SK-N-SH (cell line): Measurements from ENCODE around the gene PLEKHG5. TPM values are rescaled to one million over a fixed set of nuclear protein-coding genes. Genes with fewer than 3 reads are reported as not detected.

Experiments
- CTCF ChIA-PET: fragments of 300-600, 350-600 bp; formaldehyde crosslinking; extraction: SDS; loops from one replicate; lab custom pipeline; 2021; lab: Yijun Ruan, JAX
- POLR2A ChIA-PET: fragments of 350-600 bp; sonication (Branson Sonifier 250); formaldehyde crosslinking; extraction: SDS; loops from one replicate; lab custom pipeline; 2020; ENCODE audit warnings: antibody characterized with exemption, inconsistent platforms; lab: Yijun Ruan, JAX
- DNase-seq: peaks from one replicate; pipeline ENCODE4 v3.0.0; 2012
- H2AFZ ChIP-seq: fragments of 200-600 bp; sonication (generic); 2 replicates; pipeline ENCODE4 v1.8.1; 2016; ENCODE audit warnings: antibody characterized with exemption, mild to moderate bottlenecking, low read depth
- H3F3A ChIP-seq: fragments of 200-600 bp; sonication (generic); replicated peaks from 2 replicates; pipeline ENCODE3; 2016; ENCODE audit warnings: antibody characterized with exemption, mild to moderate bottlenecking; ENCODE audit not compliant: insufficient read depth
- H3K27ac ChIP-seq, 2 experiments: fragments of 200-500 bp in 1 of 2; fragments of 200-600 bp in 1 of 2; sonication (Bioruptor generic) in 1 of 2; sonication (generic), shearing (Covaris generic) in 1 of 2; 2 replicates each; pipeline versions ENCODE4 v1.5.1 to v1.6.1; 2014 to 2016; ENCODE audit warnings: low read depth in 2 of 2, inconsistent platforms in 1 of 2, low read length in 1 of 2, mild to moderate bottlenecking in 1 of 2, mixed read lengths in 1 of 2
- H3K27me3 ChIP-seq: fragments of 200-600 bp; sonication (generic), shearing (Covaris generic); 2 replicates; pipeline ENCODE4 v1.6.1; 2016; ENCODE audit warnings: mixed run types; ENCODE audit not compliant: insufficient read depth
- H3K36me3 ChIP-seq, 2 experiments: fragments of 200-500 bp in 1 of 2; fragments of 200-600 bp in 1 of 2; sonication (Bioruptor generic) in 1 of 2; sonication (generic) in 1 of 2; replicated peaks in 1 of 2; 2 replicates each; pipeline versions ENCODE3 to v1.5.1; 2014 to 2016; ENCODE audit warnings: low read length in 1 of 2, mild to moderate bottlenecking in 1 of 2; ENCODE audit not compliant: insufficient read depth in 2 of 2, control insufficient read depth in 1 of 2
- H3K4me1 ChIP-seq, 2 experiments: fragments of 200-500 bp in 1 of 2; fragments of 200-600 bp in 1 of 2; sonication (Bioruptor generic) in 1 of 2; sonication (generic), shearing (Covaris generic) in 1 of 2; 2 replicates each; pipeline versions ENCODE4 v1.5.1 to v1.6.1; 2014 to 2016; ENCODE audit warnings: low read depth in 1 of 2, low read length in 1 of 2, mixed run types in 1 of 2; ENCODE audit not compliant: insufficient read depth in 2 of 2, control insufficient read depth in 1 of 2
- H3K4me2 ChIP-seq: fragments of 200-600 bp; sonication (generic), shearing (Covaris generic); 2 replicates; pipeline ENCODE4 v1.6.1; 2017; ENCODE audit warnings: mixed run types
- H3K4me3 ChIP-seq, 2 experiments: fragments of 200-500 bp in 1 of 2; fragments of 200-600 bp in 1 of 2; sonication (Bioruptor generic) in 1 of 2; sonication (generic), shearing (Covaris generic) in 1 of 2; 2 replicates each; pipeline versions ENCODE4 v1.5.1 to v1.8.1; 2014 to 2016; ENCODE audit warnings: low read depth in 2 of 2, inconsistent platforms in 1 of 2, low read length in 1 of 2, mild to moderate bottlenecking in 1 of 2, mixed read lengths in 1 of 2, moderate library complexity in 1 of 2
- H3K79me2 ChIP-seq: fragments of 200-600 bp; sonication (generic); 2 replicates; pipeline ENCODE4 v1.8.1; 2017; ENCODE audit warnings: mild to moderate bottlenecking; ENCODE audit not compliant: insufficient read depth
- H3K9ac ChIP-seq: fragments of 200-600 bp; sonication (generic); 2 replicates; pipeline ENCODE4 v1.6.1; 2017; ENCODE audit warnings: mixed run types
- H3K9me2 ChIP-seq: fragments of 200-600 bp; sonication (generic); 2 replicates; pipeline ENCODE4 v1.6.1; 2017; ENCODE audit warnings: mixed run types
- H3K9me3 ChIP-seq: fragments of 200-600 bp; sonication (generic); 2 replicates; pipeline ENCODE4 v1.6.1; 2017; ENCODE audit warnings: mixed run types, mild to moderate bottlenecking, moderate library complexity
- H4K20me1 ChIP-seq: fragments of 200-600 bp; sonication (generic); 2 replicates; pipeline ENCODE4 v1.6.1; 2017; ENCODE audit warnings: mild to moderate bottlenecking, mixed run types; ENCODE audit not compliant: insufficient read depth
- CTCF ChIP-seq: fragments of 200-600 bp; sonication (generic); IDR thresholded peaks from 2 replicates; pipeline ENCODE4 v1.6.1; 2017; ENCODE audit warnings: antibody characterized with exemption, mild to moderate bottlenecking, moderate library complexity
- EP300 ChIP-seq, 2 experiments: IDR thresholded peaks; 2 replicates each; pipeline versions ENCODE4 v1.4.0 to v1.6.1; 2012; ENCODE audit warnings: borderline replicate concordance in 1 of 2, low read depth in 1 of 2, low read length in 1 of 2
- EZH2phosphoT487 ChIP-seq: fragments of 200-600 bp; sonication (generic); IDR thresholded peaks from 2 replicates; pipeline ENCODE4 v1.6.1; 2017; ENCODE audit warnings: low read depth, mixed run types, mild to moderate bottlenecking, antibody characterized with exemption, moderate library complexity, borderline replicate concordance
- FOSL2 ChIP-seq: IDR thresholded peaks from 2 replicates; pipeline ENCODE4 v1.4.0; 2012; ENCODE audit warnings: low read depth, mild to moderate bottlenecking, moderate library complexity, borderline replicate concordance
- FOXJ3 ChIP-seq: sonication (generic); formaldehyde crosslinking; IDR thresholded peaks from 2 replicates; pipeline ENCODE4 v1.5.1; 2020; ENCODE audit warnings: mild to moderate bottlenecking, missing genetic modification reagents
- FOXM1 ChIP-seq: IDR thresholded peaks from 2 replicates; pipeline ENCODE4 v1.4.0; 2012; ENCODE audit warnings: low read depth, mild to moderate bottlenecking
- IRF3 ChIP-seq: fragments of 150-350 bp; IDR thresholded peaks from 2 replicates; pipeline ENCODE4 v1.6.1; 2016; ENCODE audit warnings: mild to moderate bottlenecking, low read depth, low read length
- MEF2A ChIP-seq: IDR thresholded peaks from 2 replicates; pipeline ENCODE4 v1.4.0; 2012; ENCODE audit warnings: low read depth, borderline replicate concordance
- MXI1 ChIP-seq: IDR thresholded peaks from 2 replicates; pipeline ENCODE4 v1.6.1; 2012; ENCODE audit warnings: mild to moderate bottlenecking, low read depth, low read length, improper control_type of control experiment
- NFIC ChIP-seq: IDR thresholded peaks from 2 replicates; pipeline ENCODE4 v1.4.0; 2012; ENCODE audit warnings: borderline replicate concordance
- NRF1 ChIP-seq: IDR thresholded peaks from 2 replicates; pipeline ENCODE4 v1.6.1; 2012; ENCODE audit warnings: low read depth, mild to moderate bottlenecking, low read length
- PBX3 ChIP-seq: IDR thresholded peaks from 2 replicates; pipeline ENCODE4; 2012
- RAD21 ChIP-seq: IDR thresholded peaks from 2 replicates; pipeline ENCODE4 v1.6.1; 2012; ENCODE audit warnings: mild to moderate bottlenecking, low read length
- RFX5 ChIP-seq: IDR thresholded peaks from 2 replicates; pipeline ENCODE4 v1.6.1; 2012; ENCODE audit warnings: mild to moderate bottlenecking, improper control_type of control experiment, low read length
- RXRA ChIP-seq: IDR thresholded peaks from 2 replicates; pipeline ENCODE4 v1.4.0; 2012; ENCODE audit warnings: low read depth, mild to moderate bottlenecking, borderline replicate concordance
- SIN3A ChIP-seq: IDR thresholded peaks from 2 replicates; pipeline ENCODE4 v1.6.1; 2012; ENCODE audit warnings: low read depth, mild to moderate bottlenecking, low read length, moderate library complexity, borderline replicate concordance
- TCF12 ChIP-seq: IDR thresholded peaks from 2 replicates; pipeline ENCODE4 v1.4.0; 2012
- TEAD4 ChIP-seq: IDR thresholded peaks from 2 replicates; pipeline ENCODE4 v1.4.0; 2012; ENCODE audit warnings: mild to moderate bottlenecking, borderline replicate concordance; ENCODE audit not compliant: insufficient read depth
- USF1 ChIP-seq: IDR thresholded peaks from 2 replicates; pipeline ENCODE4 v1.4.0; 2012; ENCODE audit warnings: low read depth, borderline replicate concordance
- WGBS: methylation state at CpG from one replicate; pipeline ENCODE4 v1.1.6; 2017; ENCODE audit warnings: low lambda C conversion rate; 5-methylcytosine and 5-hydroxymethylcytosine counted together
- polyA plus RNA-seq, 3 experiments: library from polyadenylated mRNA; depleted of rRNA; stranded (reverse); fragments of >200 nt; gene quantifications; 2 replicates each; pipeline ENCODE4 v1.2.3, GENCODE V29; 2012

The PLEKHG5 gene
- polyA plus RNA-seq, 1 of the 3 experiments (the other 2 are of a cell fraction) = 14.9 TPM

GRCh38 chr1:6463120-6463412, 28.4 kb downstream of the PLEKHG5 start:
- Histone ChIP-seq H3K4me3 (no peak overlapping the region), H3K4me2 (no peak overlapping the region), H3K4me1 (no peaks in the 10 kb centered on the region), H2AFZ (no peak overlapping the region), H3K9me2 (no peaks in the 10 kb centered on the region), H3K9ac (no peak overlapping the region), H3K36me3 (peaks cover 0 to 18% of the 10 kb centered on the region in 2 experiments), H3K9me3 (no peaks in the 10 kb centered on the region), H3F3A (no peaks in the 10 kb centered on the region), H3K27me3 (no peaks in the 10 kb centered on the region), H4K20me1 (no peaks in the 10 kb centered on the region), H3K79me2 (no peaks in the 10 kb centered on the region), H3K27ac (no peak overlapping the region)
- TF ChIP-seq FOXJ3 (CRISPR knock-in tag) (no peak), RAD21 (no peak), NRF1 (no peak), MEF2A (no peak), MXI1 (no peak), RXRA (no peak), FOSL2 (no peak), EP300 (IDR thresholded peaks at IDR 0.05; ENCODE audit: borderline replicate concordance in 1 of 2, low read depth in 1 of 2, low read length in 1 of 2) (no peak), SIN3A (no peak), FOXM1 (no peak), TEAD4 (no peak), NFIC (no peak), CTCF (no peak), RFX5 (no peak)
- CTCF ChIA-PET = interaction anchor here (0.8 to 2.0 kb wide), 7 partner anchors 9 to 91 kb away, joined by 3 to 7 read pairs (median 4); partner anchors contain the start of gene NOL9
- 100% methylated on average over 1 of the region's 1 CpG for WGBS
- POLR2A ChIA-PET = no interaction called here
- no peak for DNase-seq

- peaks cover 0 to 16% of the 10 kb centered on the region in 2 experiments for H3K36me3 ChIP-seq
- no peaks in the 10 kb centered on the region for H3K9me2 ChIP-seq
- no peaks in the 10 kb centered on the region for H3K4me1 ChIP-seq
- H3F3A ChIP-seq = no peaks in the 10 kb centered on the region
- ChIA-PET POLR2A (no interaction called here), CTCF (interaction anchor here (0.8 to 2.0 kb wide), 9 partner anchors 8 to 215 kb away, joined by 3 to 7 read pairs (median 3); partner anchors contain the start of gene NOL9)
- H3K79me2 ChIP-seq = no peaks in the 10 kb centered on the region
- no peak overlapping the region for H3K9ac ChIP-seq
- WGBS = 87% methylated on average over 4 of the region's 13 CpGs
- no peak overlapping the region for H3K27ac ChIP-seq
- no peaks in the 10 kb centered on the region for H3K27me3 ChIP-seq
- H3K4me3 ChIP-seq = no peak overlapping the region
- no peaks in the 10 kb centered on the region for H3K9me3 ChIP-seq
- no peak overlapping the region for H2AFZ ChIP-seq
- H3K4me2 ChIP-seq = no peak overlapping the region
- DNase-seq = no peak
- H4K20me1 ChIP-seq = no peaks in the 10 kb centered on the region
- TF ChIP-seq TCF12 = no peak
- no peak for TF ChIP-seq MXI1
- TF ChIP-seq IRF3 = no peak
- TF ChIP-seq NFIC = no peak
- no peak for TF ChIP-seq FOXM1
- TF ChIP-seq USF1 = no peak
- TF ChIP-seq PBX3 = no peak
- no peak for TF ChIP-seq CTCF
- no peak for TF ChIP-seq TEAD4
- TF ChIP-seq EP300 (IDR thresholded peaks at IDR 0.05; ENCODE audit: borderline replicate concordance in 1 of 2, low read depth in 1 of 2, low read length in 1 of 2) = no peak
- no peak for TF ChIP-seq RXRA
- no peak for TF ChIP-seq EZH2phosphoT487
These were observed 28.9 kb downstream of the PLEKHG5 start for GRCh38 chr1:6462412-6463119.
